Esophagus squamous epithelium (tissue), 5 donors: Measurements from ENCODE around the gene TEAD1. TPM values are rescaled to one million over a fixed set of nuclear protein-coding genes. Genes with fewer than 3 reads are reported as not detected.

Experiments used
- DNase-seq: peaks from one replicate; lab custom pipeline; 2025; lab: John Stamatoyannopoulos, UW
- H3K27ac ChIP-seq, 4 donors: fragments of 200-600 bp; sonication (generic); one replicate each; pipeline ENCODE4 v1.5.1; 2016 to 2019; ENCODE audit warnings: mild to moderate bottlenecking in 1 of 4
- H3K27me3 ChIP-seq, 4 donors: fragments of 200-600 bp; sonication (generic); 1 replicate in 3 of 4; 2 replicates in 1 of 4; pipeline versions ENCODE4 v1.5.1 to v1.6.0; 2017 to 2021; ENCODE audit warnings: antibody characterized with exemption in 1 of 4
- H3K36me3 ChIP-seq, 3 donors: fragments of 200-600 bp; sonication (generic); one replicate each; pipeline ENCODE4 v1.5.1; 2016 to 2019
- H3K4me1 ChIP-seq, 3 donors: fragments of 200-600 bp; sonication (generic); one replicate each; pipeline ENCODE4 v1.5.1; 2017 to 2019
- H3K4me3 ChIP-seq, 4 donors: fragments of 200-600 bp; sonication (generic); 1 replicate in 3 of 4; 2 replicates in 1 of 4; pipeline ENCODE4 v1.5.1; 2016 to 2019; ENCODE audit warnings: mild to moderate bottlenecking in 2 of 4, moderate library complexity in 1 of 4
- H3K9me3 ChIP-seq, 3 donors: fragments of 200-600 bp; sonication (generic); one replicate each; pipeline ENCODE4 v1.5.1; 2016 to 2019
- POLR2A ChIP-seq, 4 donors: fragments of 450-650 bp; IDR thresholded peaks; one replicate each; pipeline ENCODE4 v1.6.1; 2017; ENCODE audit warnings: antibody characterized with exemption in 4 of 4, mild to moderate bottlenecking in 4 of 4, moderate library complexity in 3 of 4
- WGBS, 2 donors: methylation state at CpG; one replicate each; pipeline ENCODE4 v1.1.5; 2018; 5-methylcytosine and 5-hydroxymethylcytosine counted together
- intact Hi-C: fragments of 100-400 bp; cut with DNase I; formaldehyde crosslinking; loops from one replicate; pipeline ENCODE4 v1.15.0; 2022
- total RNA-seq, 4 donors: library from RNA; depleted of rRNA; stranded (reverse); fragments of >200 nt; gene quantifications; one replicate each; pipeline ENCODE4 v1.1.0, GENCODE V29; 2016
- TF ChIP-seq, protein P1 (sequence below), 6 experiments: fragments of 450-650 bp in 4 of 6; fragments of 200-600 bp in 2 of 6; sonication (generic) in 2 of 6; IDR thresholded peaks; one replicate each; pipeline ENCODE4 v1.5.1; 2016 to 2019; ENCODE audit warnings: antibody characterized with exemption in 6 of 6, mild to moderate bottlenecking in 4 of 6, moderate library complexity in 4 of 6
- donor health status: DM: yes; HTN: yes; CAD: no.

Gene TEAD1
- total RNA-seq, 4 donors from 2014 or later: 33.3 to 75.2 (median 49.8) TPM

DNA sequence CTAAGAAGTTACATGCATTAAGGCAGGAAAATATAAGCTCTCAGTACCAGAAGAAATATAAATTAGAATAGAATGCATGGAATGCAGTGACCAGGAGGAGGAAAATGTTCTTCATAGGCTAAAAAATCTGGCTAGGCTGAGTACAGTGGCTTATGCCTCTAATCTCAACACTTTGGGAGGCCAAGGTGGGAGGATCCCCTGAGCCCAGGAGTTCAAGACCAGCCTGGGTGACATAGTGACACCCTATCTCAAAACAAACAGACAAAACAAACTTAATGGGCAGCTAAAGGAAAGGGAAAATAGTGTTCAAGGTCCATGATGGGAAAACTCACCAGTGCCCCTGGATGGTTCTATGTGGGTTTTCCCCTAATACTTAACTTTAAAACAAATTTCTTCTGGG lies 256.6 kb downstream of the TEAD1 start:
- Histone ChIP-seq H3K27me3 (no peaks in the 10 kb centered on the region), H3K4me3 (no peak overlapping the region), H3K4me1 (no peaks in the 10 kb centered on the region), H3K36me3 (peaks cover 0 to 71% (median 0%) of the 10 kb centered on the region in 3 donors), H3K27ac (no peak overlapping the region), H3K9me3 (no peaks in the 10 kb centered on the region)
- no peak for DNase-seq
- TF ChIP-seq POLR2A (IDR thresholded peaks at IDR 0.05): no peak
- TF ChIP-seq, protein P1, sequence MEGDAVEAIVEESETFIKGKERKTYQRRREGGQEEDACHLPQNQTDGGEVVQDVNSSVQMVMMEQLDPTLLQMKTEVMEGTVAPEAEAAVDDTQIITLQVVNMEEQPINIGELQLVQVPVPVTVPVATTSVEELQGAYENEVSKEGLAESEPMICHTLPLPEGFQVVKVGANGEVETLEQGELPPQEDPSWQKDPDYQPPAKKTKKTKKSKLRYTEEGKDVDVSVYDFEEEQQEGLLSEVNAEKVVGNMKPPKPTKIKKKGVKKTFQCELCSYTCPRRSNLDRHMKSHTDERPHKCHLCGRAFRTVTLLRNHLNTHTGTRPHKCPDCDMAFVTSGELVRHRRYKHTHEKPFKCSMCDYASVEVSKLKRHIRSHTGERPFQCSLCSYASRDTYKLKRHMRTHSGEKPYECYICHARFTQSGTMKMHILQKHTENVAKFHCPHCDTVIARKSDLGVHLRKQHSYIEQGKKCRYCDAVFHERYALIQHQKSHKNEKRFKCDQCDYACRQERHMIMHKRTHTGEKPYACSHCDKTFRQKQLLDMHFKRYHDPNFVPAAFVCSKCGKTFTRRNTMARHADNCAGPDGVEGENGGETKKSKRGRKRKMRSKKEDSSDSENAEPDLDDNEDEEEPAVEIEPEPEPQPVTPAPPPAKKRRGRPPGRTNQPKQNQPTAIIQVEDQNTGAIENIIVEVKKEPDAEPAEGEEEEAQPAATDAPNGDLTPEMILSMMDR (IDR thresholded peaks at IDR 0.05): no peak
- intact Hi-C loops: no loop called here

DNA sequence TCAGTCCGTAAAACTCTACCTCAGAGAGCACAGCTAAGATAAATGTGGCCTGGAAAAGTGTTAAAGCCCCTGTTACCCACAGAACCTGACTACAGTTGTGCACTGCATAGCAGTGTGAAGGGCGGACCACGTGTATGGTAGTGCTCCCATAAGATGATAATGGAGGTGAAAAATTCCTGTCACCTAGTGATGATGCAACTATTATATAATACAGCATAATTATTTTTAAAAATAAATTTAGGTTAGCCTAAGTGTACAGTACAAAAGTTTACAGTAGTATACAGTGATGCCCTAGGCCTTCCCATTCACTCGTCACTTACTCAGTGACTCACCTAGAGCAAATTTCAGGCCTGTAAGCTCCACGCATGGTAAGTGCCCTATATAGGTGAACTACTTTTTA lies 258.3 kb downstream of the TEAD1 start:
- WGBS, 2 donors: 75 to 94% methylated on average over 5 of the region's 5 CpGs

DNA sequence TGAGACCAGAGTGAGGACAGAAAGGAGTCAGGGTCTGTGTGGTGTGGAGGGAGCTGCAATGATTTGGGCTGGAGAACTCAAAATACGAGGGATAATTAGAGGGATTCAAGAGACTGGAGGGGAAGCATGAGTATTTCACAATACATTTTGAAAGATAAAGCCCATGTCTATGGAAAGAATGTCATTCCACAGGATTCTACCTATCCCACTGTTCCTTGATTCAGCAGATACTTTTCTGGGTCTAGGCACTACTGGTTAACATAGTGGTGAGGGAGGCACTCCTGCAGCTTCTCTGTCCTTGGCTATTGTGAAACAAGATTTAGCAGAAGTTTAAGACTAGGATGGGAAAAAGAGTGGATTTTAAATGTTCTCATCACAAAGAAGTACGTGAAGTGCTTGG lies 262.0 kb downstream of the TEAD1 start:
- WGBS, 2 donors: 36 to 81% methylated on average over 2 of the region's 2 CpGs
- H3K27ac ChIP-seq: no peak overlapping the region
- peaks cover 6 to 91% (median 7%) of the 10 kb centered on the region in 3 donors for H3K36me3 ChIP-seq
- DNase-seq: no peak
- TF ChIP-seq, protein P1 (IDR thresholded peaks at IDR 0.05): no peak
- TF ChIP-seq POLR2A (IDR thresholded peaks at IDR 0.05): no peak
- H3K4me1 ChIP-seq: no peaks in the 10 kb centered on the region
- no peaks in the 10 kb centered on the region for H3K9me3 ChIP-seq
- H3K27me3 ChIP-seq: no peaks in the 10 kb centered on the region
- intact Hi-C loops: no loop called here
- H3K4me3 ChIP-seq: no peak overlapping the region

More for the DNA sequence above, 258.3 kb downstream of the TEAD1 start:
- H3K27me3 ChIP-seq: no peaks in the 10 kb centered on the region
- DNase-seq: no peak
- H3K9me3 ChIP-seq: no peaks in the 10 kb centered on the region
- H3K4me3 ChIP-seq: no peak overlapping the region
- no peaks in the 10 kb centered on the region for H3K4me1 ChIP-seq
- no peak for TF ChIP-seq POLR2A (IDR thresholded peaks at IDR 0.05)
- TF ChIP-seq, protein P1 (IDR thresholded peaks at IDR 0.05): no peak
- intact Hi-C loops: no loop called here
- H3K27ac ChIP-seq: no peak overlapping the region
- H3K36me3 ChIP-seq: peaks cover 0 to 71% (median 6%) of the 10 kb centered on the region in 3 donors

DNA sequence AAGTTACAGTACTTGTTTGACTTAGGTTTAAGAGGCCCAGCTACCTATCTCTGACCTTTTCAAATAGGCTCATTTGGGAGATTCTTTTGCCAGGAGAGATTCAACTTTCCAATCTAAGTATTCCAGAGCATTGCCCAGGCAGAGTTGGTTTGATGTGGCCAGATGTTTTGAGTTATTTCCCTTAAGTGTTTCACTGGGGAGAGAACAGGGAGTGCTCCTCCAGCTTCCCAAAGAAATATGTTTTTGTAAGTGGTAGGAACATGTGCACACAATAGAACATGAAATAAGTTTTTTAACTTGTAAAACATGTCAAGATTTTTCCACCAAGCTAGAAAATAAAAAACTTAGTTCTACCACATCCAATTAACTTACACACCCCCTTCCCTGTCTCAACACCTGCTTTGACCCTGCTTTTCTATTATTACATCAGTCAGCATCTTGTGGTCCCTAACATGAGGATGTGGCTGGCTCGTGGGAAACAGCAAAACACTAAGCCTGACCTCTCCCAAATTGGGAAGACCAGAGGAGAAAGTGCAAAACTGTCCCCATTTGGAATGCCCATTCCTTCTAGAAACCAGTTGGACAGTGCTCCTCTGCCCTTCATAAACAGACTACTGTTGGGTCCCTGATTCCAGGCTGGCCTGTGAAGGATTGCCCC lies 264.5 kb downstream of the TEAD1 start:
- Histone ChIP-seq H3K27me3 (no peaks in the 10 kb centered on the region), H3K4me3 (no peak overlapping the region), H3K9me3 (no peaks in the 10 kb centered on the region), H3K27ac (no peak overlapping the region), H3K36me3 (peaks cover 6 to 82% (median 7%) of the 10 kb centered on the region in 3 donors), H3K4me1 (no peaks in the 10 kb centered on the region)
- no peak for DNase-seq
- intact Hi-C loops: no loop called here
- TF ChIP-seq, protein P1 (IDR thresholded peaks at IDR 0.05): no peak
- no peak for TF ChIP-seq POLR2A (IDR thresholded peaks at IDR 0.05)
- WGBS, 2 donors: 83 to 93% methylated on average over 1 of the region's 1 CpG

DNA sequence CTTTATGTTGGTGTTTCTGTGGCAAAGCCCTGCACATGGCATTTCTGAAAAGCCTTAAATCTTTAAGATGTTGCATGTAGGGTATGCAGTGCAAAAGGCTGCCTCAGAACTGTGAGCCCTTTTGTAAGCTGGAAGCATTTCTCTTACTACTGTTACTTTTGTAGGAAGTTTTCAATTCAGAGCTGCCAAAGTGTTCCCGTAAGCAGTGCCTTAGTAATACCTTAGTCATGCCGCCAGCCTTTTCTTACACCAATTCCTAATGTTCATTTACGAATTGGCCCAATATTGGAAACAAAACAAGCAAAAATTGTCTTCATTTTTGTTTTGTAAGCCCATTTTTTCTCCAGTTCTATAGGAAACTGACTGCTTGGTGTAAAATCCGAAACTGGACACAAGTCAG lies 267.4 kb downstream of the TEAD1 start:
- 62 to 74% methylated on average over 4 of the region's 4 CpGs for WGBS, 2 donors
- intact Hi-C loops: no loop called here
- H3K36me3 ChIP-seq: peaks cover 6 to 59% (median 7%) of the 10 kb centered on the region in 3 donors

More for the DNA sequence above, 267.4 kb downstream of the TEAD1 start:
- H3K4me3 ChIP-seq: no peak overlapping the region
- H3K9me3 ChIP-seq: peaks cover 0 to 5% (median 0%) of the 10 kb centered on the region in 3 donors
- TF ChIP-seq, protein P1 (IDR thresholded peaks at IDR 0.05): no peak
- no peak overlapping the region for H3K27ac ChIP-seq
- no peaks in the 10 kb centered on the region for H3K27me3 ChIP-seq
- DNase-seq: no peak
- no peaks in the 10 kb centered on the region for H3K4me1 ChIP-seq
